Endothelial cell (in vitro differentiated cells): ENCODE measurements around the gene PTGS2. TPM values are rescaled to one million over a fixed set of nuclear protein-coding genes. Genes with fewer than 3 reads are reported as not detected.

Experiments used
- DNase-seq: peaks from one replicate; pipeline ENCODE4 v3.0.0; 2021; ENCODE audit warnings: low spot score
- H3K27ac Mint-ChIP-seq: one replicate; pipeline ENCODE4 v1.8.0; 2021; ENCODE audit warnings: mixed read lengths, inconsistent platforms; ENCODE audit not compliant: unreplicated experiment
- H3K27me3 Mint-ChIP-seq: one replicate; pipeline ENCODE4 v1.8.0; 2021; ENCODE audit warnings: mild to moderate bottlenecking, moderate library complexity, mixed read lengths, inconsistent platforms; ENCODE audit not compliant: unreplicated experiment
- H3K36me3 Mint-ChIP-seq: one replicate; pipeline ENCODE4 v1.8.0; 2021; ENCODE audit warnings: mild to moderate bottlenecking, low read depth, mixed read lengths, inconsistent platforms; ENCODE audit not compliant: unreplicated experiment
- H3K4me1 Mint-ChIP-seq: one replicate; pipeline ENCODE4 v1.8.0; 2021; ENCODE audit warnings: mild to moderate bottlenecking, mixed read lengths, inconsistent platforms; ENCODE audit not compliant: unreplicated experiment
- H3K4me3 Mint-ChIP-seq: one replicate; pipeline ENCODE4 v1.8.0; 2021; ENCODE audit warnings: mild to moderate bottlenecking, mixed read lengths, inconsistent platforms; ENCODE audit not compliant: unreplicated experiment
- H3K9me3 Mint-ChIP-seq: one replicate; pipeline ENCODE4 v1.8.0; 2021; ENCODE audit warnings: mixed read lengths, inconsistent platforms; ENCODE audit not compliant: unreplicated experiment
- CTCF ChIP-seq: fragments of 200-600 bp; sonication (generic); IDR thresholded peaks from one replicate; pipeline ENCODE4 v1.5.0; 2021; ENCODE audit warnings: antibody characterized with exemption; ENCODE audit not compliant: unreplicated experiment
- total RNA-seq: library from RNA; stranded (reverse); fragmentation: NEBNext Ultra II Directional; extraction: Animal tissue kit (Norgen Biotek cat#: 25700); gene quantifications from one replicate; pipeline ENCODE4 v1.2.1, GENCODE V29; 2021; ENCODE audit not compliant: unreplicated experiment

Gene PTGS2
- total RNA-seq, 1 donor from 2014 or later: 22.2 TPM

GRCh38 chr1:186681121-186681520, 898 bp upstream of the PTGS2 start:
- peak overlapping the region; percentile 92 for H3K4me3 Mint-ChIP-seq
- peak overlapping the region; percentile 99 for H3K27ac Mint-ChIP-seq
- no peaks in the 10 kb centered on the region for H3K9me3 Mint-ChIP-seq
- H3K36me3 Mint-ChIP-seq: peaks cover 19% of the 10 kb centered on the region
- peaks cover 35% of the 10 kb centered on the region for H3K4me1 Mint-ChIP-seq
- peaks cover 10% of the 10 kb centered on the region for H3K27me3 Mint-ChIP-seq
- no peak for TF ChIP-seq CTCF
- peak; percentile 5 for DNase-seq

- Mint-ChIP-seq H3K27me3 (peaks cover 10% of the 10 kb centered on the region), H3K9me3 (no peaks in the 10 kb centered on the region), H3K36me3 (peaks cover 25% of the 10 kb centered on the region), H3K4me1 (peaks cover 35% of the 10 kb centered on the region), H3K4me3 (peak overlapping the region; percentile 92), H3K27ac (peak overlapping the region; percentile 99)
- DNase-seq: no peak
- TF ChIP-seq CTCF: no peak
Measured at GRCh38 chr1:186679924-186680244, 339 bp downstream of the PTGS2 start.

GRCh38 chr1:186678155-186678554, 2.1 kb downstream of the PTGS2 start:
- no peak for DNase-seq
- H3K9me3 Mint-ChIP-seq: no peaks in the 10 kb centered on the region
- H3K4me1 Mint-ChIP-seq: peaks cover 26% of the 10 kb centered on the region
- no peak for TF ChIP-seq CTCF
- H3K27me3 Mint-ChIP-seq: peaks cover 8% of the 10 kb centered on the region
- H3K27ac Mint-ChIP-seq: peak overlapping the region; percentile 13
- no peak overlapping the region for H3K4me3 Mint-ChIP-seq
- peaks cover 32% of the 10 kb centered on the region for H3K36me3 Mint-ChIP-seq

GRCh38 chr1:186672596-186672995, 7.6 kb downstream of the PTGS2 start:
- Mint-ChIP-seq H3K27me3 (no peaks in the 10 kb centered on the region), H3K4me1 (no peaks in the 10 kb centered on the region), H3K9me3 (no peaks in the 10 kb centered on the region), H3K4me3 (no peak overlapping the region), H3K27ac (no peak overlapping the region), H3K36me3 (peaks cover 29% of the 10 kb centered on the region)
- no peak for TF ChIP-seq CTCF
- DNase-seq: no peak

- Mint-ChIP-seq H3K4me1 (no peaks in the 10 kb centered on the region), H3K4me3 (no peak overlapping the region), H3K27ac (no peak overlapping the region), H3K9me3 (no peaks in the 10 kb centered on the region), H3K36me3 (peaks cover 27% of the 10 kb centered on the region), H3K27me3 (no peaks in the 10 kb centered on the region)
- no peak for TF ChIP-seq CTCF
- no peak for DNase-seq
Measured at GRCh38 chr1:186672131-186672530, 8.1 kb downstream of the PTGS2 start.
